Amniotic stem cell (primary cell): Measurements from ENCODE around the gene PTPRE.

Experiments
- DNase-seq: peaks from one replicate; lab custom pipeline; 2025; lab: John Stamatoyannopoulos, UW

PTPRE gene

GRCh38 chr10:128027306-128027705 lies 120.4 kb downstream of the PTPRE start:
- DNase-seq, result no peak

DNA sequence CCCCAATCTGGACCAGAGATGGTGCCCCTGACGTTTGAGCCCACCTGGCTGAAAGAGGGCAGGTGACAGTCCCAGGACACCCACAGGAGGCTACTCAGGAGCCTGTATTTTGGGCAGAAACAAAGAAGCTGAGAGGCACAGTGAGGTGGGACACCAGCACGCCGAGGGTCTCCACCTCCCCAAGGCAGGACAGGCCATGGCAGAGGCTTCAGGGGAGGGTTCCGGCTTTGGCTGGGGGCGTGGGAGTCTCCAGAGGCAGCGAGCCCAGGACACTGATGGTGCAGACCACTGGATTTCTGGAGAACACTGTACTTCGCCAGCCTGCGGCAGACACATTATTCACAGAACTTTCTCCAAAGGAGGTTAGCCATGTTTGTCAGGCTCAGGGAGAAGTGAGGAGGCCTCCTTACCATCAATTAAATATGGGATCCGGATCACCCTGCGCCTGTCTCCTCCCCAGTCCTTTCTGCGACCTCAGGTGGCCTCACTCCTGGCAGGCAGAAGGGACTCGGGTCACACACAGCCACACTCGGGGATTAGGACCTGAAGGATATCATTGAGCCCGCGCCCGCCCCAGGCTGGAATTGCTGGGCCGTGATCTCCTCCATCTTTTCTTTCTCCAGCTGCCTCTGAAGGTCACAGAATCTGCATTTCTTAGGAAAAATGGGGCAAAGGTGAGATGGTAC lies 121.1 kb downstream of the PTPRE start:
- no peak for DNase-seq

GRCh38 chr10:128028508-128029289 lies 121.8 kb downstream of the PTPRE start:
- DNase-seq, result no peak

GRCh38 chr10:128029290-128029651 lies 122.4 kb downstream of the PTPRE start:
- DNase-seq, result no peak

DNA sequence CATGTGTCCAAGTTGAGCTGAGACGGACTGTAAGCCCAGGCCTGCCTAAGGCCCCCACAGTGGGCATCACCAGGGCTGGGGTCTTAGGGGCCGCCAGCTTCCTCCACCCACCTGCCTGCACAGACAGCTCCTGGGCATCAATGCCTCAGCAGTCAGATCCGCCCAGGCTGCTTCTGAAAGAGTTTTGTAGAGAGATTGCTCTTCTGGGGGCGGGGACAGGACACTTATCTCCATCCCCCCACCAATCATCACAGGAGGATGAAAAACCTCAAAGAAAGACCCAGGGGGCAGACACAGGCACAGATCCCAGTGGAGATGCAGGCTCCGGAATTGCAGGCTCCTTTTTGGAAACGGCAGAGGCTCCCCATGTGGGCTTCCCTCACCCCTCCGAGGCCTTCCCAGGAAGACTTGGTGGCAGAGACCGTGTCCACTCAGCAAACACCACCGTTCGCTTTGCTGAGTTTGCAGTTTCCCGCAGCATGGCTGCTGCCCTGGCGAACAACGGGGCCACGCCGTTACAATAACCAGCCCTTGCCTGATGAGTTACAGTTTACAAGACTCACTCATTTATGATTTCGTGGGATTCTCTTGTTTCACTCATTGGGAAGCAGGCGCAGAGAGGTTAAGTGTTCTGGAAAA lies 122.9 kb downstream of the PTPRE start:
- DNase-seq, result no peak

- no peak for DNase-seq
These were observed 123.7 kb downstream of the PTPRE start for GRCh38 chr10:128030498-128031072.

- no peak for DNase-seq
These were observed 124.3 kb downstream of the PTPRE start for GRCh38 chr10:128031216-128031615.

- DNase-seq, result no peak
These were observed 125.6 kb downstream of the PTPRE start for GRCh38 chr10:128032466-128032865.

GRCh38 chr10:128035557-128035973 lies 128.7 kb downstream of the PTPRE start:
- DNase-seq, result no peak

GRCh38 chr10:128036011-128036615 lies 129.2 kb downstream of the PTPRE start:
- DNase-seq, result no peak

DNA sequence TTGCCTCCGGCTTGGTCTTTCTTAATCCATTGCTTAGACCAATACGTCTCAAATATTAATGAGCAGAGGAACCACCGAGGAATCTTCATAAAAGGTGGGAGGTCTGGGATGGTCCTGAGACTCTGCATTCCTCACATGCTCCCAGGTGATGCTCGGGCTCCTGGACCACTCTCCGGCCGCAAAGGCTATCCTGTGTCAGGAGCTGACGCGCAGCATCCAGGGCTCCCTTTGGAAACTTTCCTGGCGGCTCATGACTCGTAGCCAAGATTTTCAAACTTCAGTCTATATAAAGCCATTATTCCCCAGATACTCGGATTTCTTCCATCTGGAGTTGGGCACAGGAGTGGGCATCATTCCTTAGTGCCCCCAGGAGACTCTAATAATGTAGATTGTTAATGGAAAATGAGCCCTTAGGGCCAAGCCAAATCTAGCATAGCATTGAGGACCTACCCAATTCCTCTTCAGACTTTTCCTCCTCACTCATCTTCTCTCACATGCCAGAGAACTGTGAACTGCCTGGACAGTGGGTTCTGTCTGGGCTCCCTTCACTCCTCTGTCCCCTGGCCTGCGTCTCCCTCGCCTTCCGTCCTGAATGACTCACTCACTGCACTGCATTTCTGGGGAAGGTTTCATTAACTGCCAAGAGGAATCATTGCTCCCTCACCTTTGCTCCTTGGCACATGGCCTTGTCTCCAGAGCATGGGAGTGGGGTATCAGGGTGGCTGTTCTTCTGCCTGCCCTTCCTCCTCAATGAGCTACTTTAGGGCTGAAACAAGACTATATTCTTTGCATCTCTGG lies 130.0 kb downstream of the PTPRE start:
- DNase-seq, result no peak

- no peak for DNase-seq
These were observed 133.2 kb downstream of the PTPRE start for GRCh38 chr10:128040096-128040495.

DNA sequence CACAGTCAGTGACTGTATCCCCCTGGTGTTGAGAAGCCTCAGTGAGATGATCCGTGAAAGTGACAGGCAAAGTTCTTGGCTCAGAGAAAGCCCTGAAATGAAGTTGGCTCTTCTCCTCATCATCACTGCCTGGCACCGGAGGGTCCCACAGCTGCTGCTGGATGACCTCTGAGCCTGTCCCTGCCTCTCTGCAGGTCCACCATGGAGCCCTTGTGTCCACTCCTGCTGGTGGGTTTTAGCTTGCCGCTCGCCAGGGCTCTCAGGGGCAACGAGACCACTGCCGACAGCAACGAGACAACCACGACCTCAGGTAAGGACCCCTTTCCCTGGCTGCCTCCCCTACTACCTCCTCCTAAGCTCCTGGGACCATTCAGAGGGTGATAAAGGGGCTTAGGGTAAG lies 133.8 kb downstream of the PTPRE start:
- DNase-seq, result no peak

GRCh38 chr10:128042131-128042610 lies 135.3 kb downstream of the PTPRE start:
- DNase-seq, result no peak

DNA sequence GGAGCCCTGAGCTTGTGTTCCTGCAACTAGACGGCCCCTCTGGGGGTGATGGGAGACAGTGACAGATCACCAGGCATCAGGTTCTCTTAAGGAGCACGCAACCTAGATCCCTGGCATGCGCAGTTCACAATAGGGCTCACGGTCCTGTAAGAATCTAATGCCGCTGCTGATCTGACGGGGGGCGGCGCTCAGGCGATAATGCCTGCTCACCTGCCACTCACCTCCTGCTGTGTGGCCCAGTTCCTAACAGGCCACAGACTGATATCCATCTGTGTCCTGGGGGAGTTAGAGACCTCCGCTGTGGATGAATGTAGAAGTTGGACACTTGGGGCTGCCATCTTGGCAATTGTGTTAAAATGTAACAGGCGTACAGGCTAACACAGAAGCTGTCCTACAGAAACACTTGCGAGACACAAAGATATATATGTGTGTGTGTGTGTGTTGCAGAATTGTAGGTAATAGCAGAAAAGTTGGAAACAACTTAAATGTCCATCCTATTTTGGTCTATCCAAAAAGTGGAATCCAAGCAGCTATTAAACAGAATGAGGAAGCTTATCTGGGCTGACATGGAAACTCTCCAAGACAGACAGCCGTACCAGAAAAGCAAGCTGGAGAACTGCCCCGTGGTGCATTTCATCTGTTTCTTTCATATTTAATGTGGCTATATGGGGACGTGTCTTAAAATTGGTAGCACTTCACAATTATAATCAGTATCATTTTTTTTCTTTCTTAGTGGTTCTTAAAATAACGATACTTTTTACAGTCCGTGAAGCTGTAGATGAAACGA lies 136.5 kb downstream of the PTPRE start:
- no peak for DNase-seq

DNA sequence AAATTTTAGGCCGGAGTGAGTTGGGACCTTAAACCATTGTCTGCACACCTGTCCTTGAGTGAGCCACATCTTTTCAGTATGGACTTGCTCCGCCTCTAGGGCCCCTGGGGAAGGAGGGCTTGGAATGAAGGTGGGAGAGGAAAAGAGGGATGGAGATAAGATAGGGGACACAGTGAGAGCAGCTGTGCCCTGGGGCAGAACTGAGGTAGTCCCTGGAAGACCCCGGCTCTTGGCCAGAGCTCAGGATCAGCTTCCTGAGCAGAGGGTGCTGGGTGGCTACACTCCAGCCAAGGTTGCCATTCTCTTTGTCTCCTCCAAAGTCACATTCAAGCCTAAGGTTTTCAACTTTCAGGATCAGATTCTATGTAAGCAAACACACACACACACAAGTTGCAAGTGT lies 137.3 kb downstream of the PTPRE start:
- no peak for DNase-seq

DNA sequence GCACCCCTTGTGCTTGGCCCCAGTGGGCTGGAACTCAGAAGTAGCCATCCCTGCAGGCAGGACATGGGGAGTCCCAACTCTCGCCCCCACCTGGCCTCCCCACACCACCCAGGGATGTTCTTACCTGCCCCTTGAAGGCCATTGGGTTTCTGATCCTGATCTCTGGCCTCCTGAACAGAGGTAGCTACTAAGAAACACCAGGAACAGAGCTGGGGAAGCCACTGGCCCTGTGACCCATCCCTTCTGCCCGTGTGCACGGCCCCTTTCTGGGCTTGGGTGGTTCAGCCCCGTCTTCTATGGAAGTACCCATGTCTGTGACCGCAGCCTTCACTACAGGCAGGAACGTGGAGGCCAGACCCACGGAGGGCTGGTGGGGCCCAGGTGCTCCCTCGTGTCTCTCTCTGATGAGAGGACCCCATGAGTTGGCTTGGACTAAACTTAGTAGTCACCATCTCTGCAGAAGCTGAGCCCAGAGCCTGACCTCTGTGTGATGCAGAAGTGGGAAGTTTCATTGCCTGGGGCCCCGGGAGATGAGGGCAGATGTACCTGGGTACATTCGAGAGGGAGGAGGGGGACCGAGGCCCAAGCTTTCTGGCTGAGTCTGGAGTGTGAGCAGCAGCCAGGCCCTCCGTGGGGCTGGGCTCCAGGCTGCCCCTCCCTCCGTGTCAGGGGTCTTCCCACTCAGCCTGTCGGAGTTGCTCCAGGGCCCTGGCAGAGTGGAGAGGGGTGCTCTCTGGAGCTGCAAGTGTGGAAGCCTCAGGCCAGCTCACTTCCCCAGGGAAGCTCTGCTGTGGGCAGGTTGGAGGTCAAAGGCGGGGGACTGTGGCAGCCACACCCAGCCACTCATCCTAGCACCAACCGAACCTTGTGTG lies 138.3 kb downstream of the PTPRE start:
- no peak for DNase-seq

GRCh38 chr10:128045833-128046120 lies 138.9 kb downstream of the PTPRE start:
- DNase-seq, result no peak

GRCh38 chr10:128046156-128046952 lies 139.5 kb downstream of the PTPRE start:
- DNase-seq, result no peak
